WTC11 (cell line): ENCODE data around the gene LRMDA. TPM values are rescaled to one million over a fixed set of nuclear protein-coding genes. Genes with fewer than 3 reads are reported as not detected.
"Not testable (repeated sequence)": the region's sequence is repeated elsewhere in the genome, so short reads cannot be mapped to it uniquely, and the experiment has no call there.

Experiments
- ATAC-seq: fragments of 200-7000 bp; cut with Tn5 transposase; 2 replicates; pipeline ENCODE4 v1.10.0; 2021; ENCODE audit warnings: mild to moderate bottlenecking, moderate library complexity
- CTCF ChIA-PET: fragments of 300-600 bp; sonication (Branson Sonifier 250); formaldehyde crosslinking; loops from one replicate; lab custom pipeline; 2021; ENCODE audit warnings: antibody characterized with exemption; lab: Charles Lee
- POLR2A ChIA-PET: fragments of 350-600 bp; sonication (Branson Sonifier 250); formaldehyde crosslinking; loops from one replicate; lab custom pipeline; 2021; ENCODE audit warnings: antibody characterized with exemption; lab: Charles Lee
- DNase-seq: peaks from one replicate; pipeline ENCODE4 v3.0.0; 2021; ENCODE audit warnings: low spot score
- H3K27ac Mint-ChIP-seq: 2 replicates; pipeline ENCODE4 v1.8.0; 2021; ENCODE audit warnings: mixed read lengths
- H3K27me3 Mint-ChIP-seq: 2 replicates; pipeline ENCODE4 v1.8.0; 2021; ENCODE audit warnings: low read depth, mild to moderate bottlenecking, moderate library complexity, mixed read lengths
- H3K36me3 Mint-ChIP-seq: 2 replicates; pipeline ENCODE4 v1.8.0; 2021; ENCODE audit warnings: mixed read lengths
- H3K4me1 Mint-ChIP-seq: 2 replicates; pipeline ENCODE4 v1.8.0; 2022; ENCODE audit warnings: mixed read lengths
- H3K4me3 Mint-ChIP-seq: 2 replicates; pipeline ENCODE4 v1.8.0; 2021; ENCODE audit warnings: mild to moderate bottlenecking, moderate library complexity, mixed read lengths
- H3K9me3 Mint-ChIP-seq: 2 replicates; pipeline ENCODE4 v1.8.0; 2021; ENCODE audit warnings: mixed read lengths
- CBFB ChIP-seq: sonication (generic); formaldehyde crosslinking; IDR thresholded peaks from 2 replicates; pipeline ENCODE4 v1.8.1; 2022; ENCODE audit warnings: mild to moderate bottlenecking, low read depth, missing genetic modification reagents
- CREM ChIP-seq: sonication (generic); formaldehyde crosslinking; IDR thresholded peaks from 2 replicates; pipeline ENCODE4 v1.8.1; 2022; ENCODE audit warnings: mild to moderate bottlenecking, missing genetic modification reagents, moderate library complexity
- ESRRA ChIP-seq: sonication (generic); formaldehyde crosslinking; IDR thresholded peaks from 2 replicates; pipeline ENCODE4 v1.8.1; 2022; ENCODE audit warnings: mild to moderate bottlenecking, missing genetic modification reagents, borderline replicate concordance
- HMGA2 ChIP-seq: fragments of 250-450 bp; sonication (Bioruptor Pico); IDR thresholded peaks from 2 replicates; pipeline ENCODE4 v1.4.0; 2021; ENCODE audit warnings: mild to moderate bottlenecking, moderate library complexity
- MXD4 ChIP-seq: fragments of 250-450 bp; sonication (Bioruptor Pico); IDR thresholded peaks from 2 replicates; pipeline ENCODE4 v1.8.0; 2021; ENCODE audit warnings: mild to moderate bottlenecking, moderate library complexity, borderline replicate concordance
- MYBL2 ChIP-seq: sonication (generic); formaldehyde crosslinking; IDR thresholded peaks from 2 replicates; pipeline ENCODE4 v1.8.1; 2023; ENCODE audit warnings: mild to moderate bottlenecking, moderate library complexity, missing genetic modification reagents
- NFATC4 ChIP-seq: fragments of 250-450 bp; sonication (Bioruptor Pico); IDR thresholded peaks from 2 replicates; pipeline ENCODE4 v1.9.0; 2021; ENCODE audit warnings: mild to moderate bottlenecking
- PREB ChIP-seq: sonication (generic); formaldehyde crosslinking; IDR thresholded peaks from 2 replicates; pipeline ENCODE4 v1.8.1; 2022; ENCODE audit warnings: mild to moderate bottlenecking, missing genetic modification reagents, moderate library complexity, borderline replicate concordance
- SOX15 ChIP-seq: fragments of 250-450 bp; sonication (Bioruptor Pico); IDR thresholded peaks from 2 replicates; pipeline ENCODE4 v1.9.0; 2021; ENCODE audit warnings: mild to moderate bottlenecking
- TCF7 ChIP-seq: sonication (generic); formaldehyde crosslinking; IDR thresholded peaks from 2 replicates; pipeline ENCODE4 v1.8.0; 2022; ENCODE audit warnings: mild to moderate bottlenecking, low read depth, missing genetic modification reagents, moderate library complexity
- TP53 ChIP-seq: sonication (generic); formaldehyde crosslinking; IDR thresholded peaks from 2 replicates; pipeline ENCODE4 v1.8.1; 2023; ENCODE audit warnings: mild to moderate bottlenecking, missing genetic modification reagents
- ZNF232 ChIP-seq: sonication (generic); formaldehyde crosslinking; IDR thresholded peaks from 2 replicates; pipeline ENCODE4 v1.8.0; 2022; ENCODE audit warnings: mild to moderate bottlenecking, missing genetic modification reagents
- ZNF317 ChIP-seq: sonication (generic); formaldehyde crosslinking; IDR thresholded peaks from 2 replicates; pipeline ENCODE4 v1.8.1; 2023; ENCODE audit warnings: low read depth, mild to moderate bottlenecking, moderate library complexity, missing genetic modification reagents, borderline replicate concordance
- ZNF423 ChIP-seq: fragments of 250-450 bp; sonication (Bioruptor Pico); IDR thresholded peaks from 2 replicates; pipeline ENCODE4 v2.1.2; 2022; ENCODE audit warnings: mild to moderate bottlenecking, moderate library complexity
- ZNF512 ChIP-seq: sonication (generic); formaldehyde crosslinking; IDR thresholded peaks from 2 replicates; pipeline ENCODE4 v1.8.1; 2022; ENCODE audit warnings: missing genetic modification reagents, borderline replicate concordance
- total RNA-seq: library from RNA; stranded (reverse); gene quantifications from 3 replicates; pipeline ENCODE4 v1.2.3, GENCODE V29; 2021
- TF ChIP-seq, protein P1 (sequence below): sonication (generic); formaldehyde crosslinking; IDR thresholded peaks from 2 replicates; pipeline ENCODE4 v1.8.0; 2022; ENCODE audit warnings: mild to moderate bottlenecking, missing genetic modification reagents
- TF ChIP-seq, protein P2 (sequence below): sonication (generic); formaldehyde crosslinking; IDR thresholded peaks from 2 replicates; pipeline ENCODE4 v1.8.1; 2022; ENCODE audit warnings: mild to moderate bottlenecking, moderate library complexity, missing genetic modification reagents
- TF ChIP-seq, protein P3 (sequence below): fragments of 250-450 bp; sonication (Bioruptor Pico); IDR thresholded peaks from 2 replicates; pipeline ENCODE4 v1.9.0; 2021; ENCODE audit warnings: mild to moderate bottlenecking
- TF ChIP-seq, protein P4 (sequence below): fragments of 250-450 bp; sonication (Bioruptor Pico); IDR thresholded peaks from 2 replicates; pipeline ENCODE4 v1.9.0; 2021; ENCODE audit warnings: mild to moderate bottlenecking, borderline replicate concordance

LRMDA gene
- total RNA-seq, 1 experiment from 2014 or later = 0.92 TPM

GRCh38 chr10:76523791-76524351 is 1092.4 kb downstream of the LRMDA start:
- H3K36me3 Mint-ChIP-seq = no peaks in the 10 kb centered on the region
- TF ChIP-seq SOX15 (CRISPR knock-in tag) (no peak), NFATC4 (CRISPR knock-in tag) (no peak), ZNF317 (CRISPR knock-in tag) (no peak), ZNF423 (CRISPR knock-in tag) (no peak), ESRRA (CRISPR knock-in tag) (no peak), TP53 (CRISPR knock-in tag) (no peak), ZNF512 (CRISPR knock-in tag) (no peak), PREB (CRISPR knock-in tag) (no peak), TCF7 (CRISPR knock-in tag) (no peak), MYBL2 (CRISPR knock-in tag) (no peak), CBFB (no peak), HMGA2 (no peak), CREM (CRISPR knock-in tag) (no peak), MXD4 (CRISPR knock-in tag) (no peak), ZNF232 (CRISPR knock-in tag) (no peak)
- TF ChIP-seq, protein P1, sequence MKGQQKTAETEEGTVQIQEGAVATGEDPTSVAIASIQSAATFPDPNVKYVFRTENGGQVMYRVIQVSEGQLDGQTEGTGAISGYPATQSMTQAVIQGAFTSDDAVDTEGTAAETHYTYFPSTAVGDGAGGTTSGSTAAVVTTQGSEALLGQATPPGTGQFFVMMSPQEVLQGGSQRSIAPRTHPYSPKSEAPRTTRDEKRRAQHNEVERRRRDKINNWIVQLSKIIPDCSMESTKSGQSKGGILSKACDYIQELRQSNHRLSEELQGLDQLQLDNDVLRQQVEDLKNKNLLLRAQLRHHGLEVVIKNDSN (CRISPR knock-in tag) = no peak
- TF ChIP-seq, protein P2, sequence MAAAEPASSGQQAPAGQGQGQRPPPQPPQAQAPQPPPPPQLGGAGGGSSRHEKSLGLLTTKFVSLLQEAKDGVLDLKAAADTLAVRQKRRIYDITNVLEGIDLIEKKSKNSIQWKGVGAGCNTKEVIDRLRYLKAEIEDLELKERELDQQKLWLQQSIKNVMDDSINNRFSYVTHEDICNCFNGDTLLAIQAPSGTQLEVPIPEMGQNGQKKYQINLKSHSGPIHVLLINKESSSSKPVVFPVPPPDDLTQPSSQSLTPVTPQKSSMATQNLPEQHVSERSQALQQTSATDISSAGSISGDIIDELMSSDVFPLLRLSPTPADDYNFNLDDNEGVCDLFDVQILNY (CRISPR knock-in tag) = no peak
- TF ChIP-seq, protein P3, sequence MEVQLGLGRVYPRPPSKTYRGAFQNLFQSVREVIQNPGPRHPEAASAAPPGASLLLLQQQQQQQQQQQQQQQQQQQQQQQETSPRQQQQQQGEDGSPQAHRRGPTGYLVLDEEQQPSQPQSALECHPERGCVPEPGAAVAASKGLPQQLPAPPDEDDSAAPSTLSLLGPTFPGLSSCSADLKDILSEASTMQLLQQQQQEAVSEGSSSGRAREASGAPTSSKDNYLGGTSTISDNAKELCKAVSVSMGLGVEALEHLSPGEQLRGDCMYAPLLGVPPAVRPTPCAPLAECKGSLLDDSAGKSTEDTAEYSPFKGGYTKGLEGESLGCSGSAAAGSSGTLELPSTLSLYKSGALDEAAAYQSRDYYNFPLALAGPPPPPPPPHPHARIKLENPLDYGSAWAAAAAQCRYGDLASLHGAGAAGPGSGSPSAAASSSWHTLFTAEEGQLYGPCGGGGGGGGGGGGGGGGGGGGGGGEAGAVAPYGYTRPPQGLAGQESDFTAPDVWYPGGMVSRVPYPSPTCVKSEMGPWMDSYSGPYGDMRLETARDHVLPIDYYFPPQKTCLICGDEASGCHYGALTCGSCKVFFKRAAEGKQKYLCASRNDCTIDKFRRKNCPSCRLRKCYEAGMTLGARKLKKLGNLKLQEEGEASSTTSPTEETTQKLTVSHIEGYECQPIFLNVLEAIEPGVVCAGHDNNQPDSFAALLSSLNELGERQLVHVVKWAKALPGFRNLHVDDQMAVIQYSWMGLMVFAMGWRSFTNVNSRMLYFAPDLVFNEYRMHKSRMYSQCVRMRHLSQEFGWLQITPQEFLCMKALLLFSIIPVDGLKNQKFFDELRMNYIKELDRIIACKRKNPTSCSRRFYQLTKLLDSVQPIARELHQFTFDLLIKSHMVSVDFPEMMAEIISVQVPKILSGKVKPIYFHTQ = no peak
- TF ChIP-seq, protein P4, sequence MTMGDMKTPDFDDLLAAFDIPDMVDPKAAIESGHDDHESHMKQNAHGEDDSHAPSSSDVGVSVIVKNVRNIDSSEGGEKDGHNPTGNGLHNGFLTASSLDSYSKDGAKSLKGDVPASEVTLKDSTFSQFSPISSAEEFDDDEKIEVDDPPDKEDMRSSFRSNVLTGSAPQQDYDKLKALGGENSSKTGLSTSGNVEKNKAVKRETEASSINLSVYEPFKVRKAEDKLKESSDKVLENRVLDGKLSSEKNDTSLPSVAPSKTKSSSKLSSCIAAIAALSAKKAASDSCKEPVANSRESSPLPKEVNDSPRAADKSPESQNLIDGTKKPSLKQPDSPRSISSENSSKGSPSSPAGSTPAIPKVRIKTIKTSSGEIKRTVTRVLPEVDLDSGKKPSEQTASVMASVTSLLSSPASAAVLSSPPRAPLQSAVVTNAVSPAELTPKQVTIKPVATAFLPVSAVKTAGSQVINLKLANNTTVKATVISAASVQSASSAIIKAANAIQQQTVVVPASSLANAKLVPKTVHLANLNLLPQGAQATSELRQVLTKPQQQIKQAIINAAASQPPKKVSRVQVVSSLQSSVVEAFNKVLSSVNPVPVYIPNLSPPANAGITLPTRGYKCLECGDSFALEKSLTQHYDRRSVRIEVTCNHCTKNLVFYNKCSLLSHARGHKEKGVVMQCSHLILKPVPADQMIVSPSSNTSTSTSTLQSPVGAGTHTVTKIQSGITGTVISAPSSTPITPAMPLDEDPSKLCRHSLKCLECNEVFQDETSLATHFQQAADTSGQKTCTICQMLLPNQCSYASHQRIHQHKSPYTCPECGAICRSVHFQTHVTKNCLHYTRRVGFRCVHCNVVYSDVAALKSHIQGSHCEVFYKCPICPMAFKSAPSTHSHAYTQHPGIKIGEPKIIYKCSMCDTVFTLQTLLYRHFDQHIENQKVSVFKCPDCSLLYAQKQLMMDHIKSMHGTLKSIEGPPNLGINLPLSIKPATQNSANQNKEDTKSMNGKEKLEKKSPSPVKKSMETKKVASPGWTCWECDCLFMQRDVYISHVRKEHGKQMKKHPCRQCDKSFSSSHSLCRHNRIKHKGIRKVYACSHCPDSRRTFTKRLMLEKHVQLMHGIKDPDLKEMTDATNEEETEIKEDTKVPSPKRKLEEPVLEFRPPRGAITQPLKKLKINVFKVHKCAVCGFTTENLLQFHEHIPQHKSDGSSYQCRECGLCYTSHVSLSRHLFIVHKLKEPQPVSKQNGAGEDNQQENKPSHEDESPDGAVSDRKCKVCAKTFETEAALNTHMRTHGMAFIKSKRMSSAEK = no peak
- ChIA-PET POLR2A (no interaction called here), CTCF (interaction anchor here (1.2 kb wide), 1 partner anchor 209 kb away, joined by 3 read pairs; no protein-coding TSS in a partner anchor)
- H3K27me3 Mint-ChIP-seq = no peaks in the 10 kb centered on the region
- H3K4me3 Mint-ChIP-seq = no peak overlapping the region
- no peak overlapping the region for H3K27ac Mint-ChIP-seq
- no peak for ATAC-seq
- H3K4me1 Mint-ChIP-seq = peaks cover 7% of the 10 kb centered on the region; the same call in 1 of the 2 replicates
- peaks cover 8% of the 10 kb centered on the region for H3K9me3 Mint-ChIP-seq
- no peak for DNase-seq

DNA sequence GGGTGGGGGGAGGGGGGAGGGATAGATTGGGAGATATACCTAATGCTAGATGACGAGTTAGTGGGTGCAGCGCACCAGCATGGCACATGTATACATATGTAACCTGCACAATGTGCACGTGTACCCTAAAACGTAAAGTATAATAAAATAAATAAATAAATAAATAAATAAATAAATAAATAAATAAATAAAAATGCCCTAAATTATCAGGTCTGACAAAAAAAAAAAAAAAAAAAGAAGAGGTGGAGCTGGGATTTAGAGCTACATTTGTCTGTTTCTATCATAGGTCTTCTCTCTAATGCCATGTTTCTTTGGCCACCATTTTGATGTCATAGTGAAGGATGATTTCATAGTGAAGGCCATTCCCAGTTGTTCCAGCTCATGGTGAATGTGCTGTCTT is 1095.4 kb downstream of the LRMDA start:
- H3K27me3 Mint-ChIP-seq, ATAC-seq, H3K27ac Mint-ChIP-seq, POLR2A ChIA-PET, H3K4me3 Mint-ChIP-seq, DNase-seq, H3K36me3 Mint-ChIP-seq, H3K4me1 Mint-ChIP-seq: not testable (repeated sequence)
- CTCF ChIA-PET = interaction anchor here (0.6 kb wide), 1 partner anchor 224 kb away, joined by 3 read pairs; no protein-coding TSS in a partner anchor
- peaks cover 19% of the 10 kb centered on the region for H3K9me3 Mint-ChIP-seq
